ENCODE data around the gene CHID1. TPM values are rescaled to one million over a fixed set of nuclear protein-coding genes. Genes with fewer than 3 reads are reported as not detected.

The CHID1 gene
- total RNA-seq, 1 donor from 2014 or later = 29.3 TPM

- DNase-seq = no peak
Observed at GRCh38 chr11:849951-850774, 60.4 kb downstream of the CHID1 start.

- DNase-seq = peak; percentile 42
Observed at GRCh38 chr11:849104-849824, 61.3 kb downstream of the CHID1 start.

- no peak for DNase-seq
Observed at GRCh38 chr11:848380-848931, 62.2 kb downstream of the CHID1 start.

GRCh38 chr11:847876-848275 is 62.7 kb downstream of the CHID1 start:
- no peak for DNase-seq

GRCh38 chr11:846496-847098 is 64.0 kb downstream of the CHID1 start:
- no peak for DNase-seq

- no peak for DNase-seq
Observed at GRCh38 chr11:845872-846495, 64.6 kb downstream of the CHID1 start.

- peak; percentile 94 for DNase-seq
Observed at GRCh38 chr11:844693-845644, 65.6 kb downstream of the CHID1 start.

- peak; percentile 92 for DNase-seq
Observed at GRCh38 chr11:843818-844692, 66.6 kb downstream of the CHID1 start.

- no peak for DNase-seq
Observed at GRCh38 chr11:843086-843734, 67.4 kb downstream of the CHID1 start.

- DNase-seq = peak; percentile 82
Observed at GRCh38 chr11:842370-843002, 68.1 kb downstream of the CHID1 start, which contains the start of the genes POLR2L and TSPAN4. TSS of gene POLR2L (minus strand) at chr11:842529. CDS start at chr11:842508, 21 bp downstream. TSS of gene TSPAN4 (plus strand) at chr11:842852. CDS start at chr11:850305, 7,453 bp downstream.

GRCh38 chr11:841981-842369 is 68.6 kb downstream of the CHID1 start:
- no peak for DNase-seq

GRCh38 chr11:839875-840617 is 70.6 kb downstream of the CHID1 start:
- DNase-seq = no peak

GRCh38 chr11:839280-839623 is 71.4 kb downstream of the CHID1 start:
- DNase-seq = no peak

GRCh38 chr11:838441-839279 is 72.0 kb downstream of the CHID1 start:
- DNase-seq = no peak

GRCh38 chr11:837990-838307 is 72.7 kb downstream of the CHID1 start:
- DNase-seq = no peak

GRCh38 chr11:837189-837989 is 73.2 kb downstream of the CHID1 start:
- no peak for DNase-seq

- no peak for DNase-seq
Observed at GRCh38 chr11:836700-837099, 73.9 kb downstream of the CHID1 start.
